HG03558 (cell line): ENCODE measurements around the gene ZNF84.
A peak's percentile ranks its signal among the peaks of the same experiment; 100 is the strongest.

ENCODE experiments used
- ATAC-seq: cut with Tn5 transposase; IDR thresholded peaks from one replicate; pipeline ENCODE4 v1.9.1; 2021; ENCODE audit warnings: moderate number of reproducible peaks; ENCODE audit not compliant: unreplicated experiment; ENCODE audit errors: extremely low read depth

Gene ZNF84

DNA sequence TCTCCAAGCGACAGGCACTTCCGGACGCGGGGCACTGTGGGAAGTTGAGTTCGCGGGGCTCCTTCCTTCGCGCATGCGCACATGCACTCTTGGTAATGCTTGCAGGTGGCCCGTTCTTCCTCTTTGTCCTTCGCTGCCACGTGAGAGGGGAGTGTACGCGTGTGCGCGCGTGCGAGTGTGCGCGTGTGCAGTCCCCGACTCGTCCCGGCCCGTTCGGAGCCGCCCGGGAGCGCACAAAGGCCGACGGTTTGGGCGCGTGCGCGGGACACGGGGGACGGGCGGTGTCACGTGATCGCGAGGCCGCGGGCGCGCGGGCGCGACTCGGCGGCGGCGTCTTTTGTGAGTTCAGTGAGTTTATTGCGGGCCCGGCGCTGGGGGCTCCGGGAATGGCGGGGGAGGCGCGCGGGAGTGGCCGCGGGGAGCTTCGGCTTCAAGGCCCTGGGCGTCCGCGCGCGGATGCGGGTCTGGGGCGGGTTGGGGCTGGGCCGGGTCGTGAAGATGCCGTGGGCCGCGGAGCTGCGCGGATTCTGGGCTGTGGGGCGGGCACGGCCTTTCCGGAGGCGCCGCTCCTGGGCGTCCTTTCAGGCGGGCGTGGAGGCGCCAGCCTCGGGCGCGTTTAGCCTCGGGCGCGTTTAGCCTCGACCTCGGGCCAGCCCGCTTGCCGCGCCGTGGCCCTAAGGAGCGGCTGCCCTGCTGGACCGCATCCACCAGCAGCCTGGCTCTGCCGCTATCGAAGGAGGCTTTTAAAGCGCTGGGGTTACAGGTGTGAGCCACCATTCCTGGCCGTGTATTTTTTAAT is at the start of gene ZNF84:
Gene ZNF84, plus strand, starts transcription at position 303 of the 799 bp plus-strand sequence. CDS start 3,959 bp downstream, outside the sequence.
- ATAC-seq: peak; percentile 77

DNA sequence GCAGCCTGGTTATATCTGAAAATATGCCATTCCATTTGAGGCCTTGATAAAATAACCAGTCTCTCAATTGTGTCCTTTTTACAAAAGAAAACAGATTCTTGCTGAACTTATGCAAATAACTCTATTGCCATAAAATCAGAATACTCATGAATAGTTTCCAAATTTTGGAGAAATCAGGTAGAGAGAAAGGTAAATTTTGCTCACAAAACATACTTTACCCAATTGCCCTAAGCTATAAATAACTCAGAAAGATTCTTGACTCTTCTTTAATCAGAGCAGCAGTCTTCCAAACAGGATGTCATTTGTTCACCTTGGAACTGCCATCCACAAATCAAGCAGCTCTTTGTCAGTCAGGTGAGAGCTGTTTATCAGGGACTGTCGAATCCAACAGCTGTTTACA is 38.6 kb upstream of the ZNF84 start:
- ATAC-seq: no peak

DNA sequence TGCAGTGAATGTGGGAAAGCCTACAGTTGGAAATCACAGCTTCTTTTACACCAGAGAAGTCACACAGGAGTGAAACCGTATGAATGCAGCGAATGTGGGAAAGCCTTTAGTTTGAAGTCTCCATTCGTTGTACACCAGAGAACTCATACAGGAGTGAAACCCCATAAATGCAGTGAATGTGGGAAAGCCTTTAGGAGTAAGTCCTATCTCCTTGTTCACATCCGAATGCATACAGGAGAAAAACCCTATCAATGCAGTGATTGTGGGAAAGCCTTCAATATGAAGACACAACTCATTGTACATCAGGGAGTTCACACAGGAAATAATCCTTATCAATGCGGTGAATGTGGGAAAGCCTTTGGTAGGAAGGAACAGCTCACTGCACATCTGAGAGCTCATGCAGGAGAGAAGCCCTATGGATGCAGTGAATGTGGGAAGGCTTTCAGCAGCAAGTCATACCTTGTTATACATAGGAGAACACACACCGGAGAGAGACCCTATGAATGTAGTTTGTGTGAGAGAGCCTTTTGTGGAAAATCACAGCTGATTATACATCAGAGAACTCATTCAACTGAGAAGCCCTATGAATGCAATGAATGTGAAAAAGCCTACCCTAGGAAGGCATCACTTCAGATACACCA is 26.5 kb upstream of the ZNF84 start:
- ATAC-seq: no peak

DNA sequence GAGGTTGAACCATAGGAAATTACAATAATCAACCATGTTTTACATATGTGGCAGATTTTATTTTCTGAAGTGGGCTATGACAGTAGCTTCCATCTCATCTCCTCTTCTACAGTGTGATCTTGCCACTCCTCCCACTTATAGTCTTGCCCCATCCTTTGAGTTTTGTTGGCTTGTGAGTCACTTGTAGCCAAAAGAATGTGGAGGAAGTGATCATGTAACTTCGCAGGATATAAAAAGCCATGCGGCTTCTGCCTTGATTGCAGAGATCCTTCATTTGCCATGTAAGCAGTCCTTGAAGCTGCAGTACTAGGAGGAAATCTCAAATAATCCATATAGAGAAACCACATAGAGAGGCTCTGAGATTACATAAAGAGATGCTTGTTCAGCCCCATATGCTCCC is 13.7 kb upstream of the ZNF84 start:
- no peak for ATAC-seq

DNA sequence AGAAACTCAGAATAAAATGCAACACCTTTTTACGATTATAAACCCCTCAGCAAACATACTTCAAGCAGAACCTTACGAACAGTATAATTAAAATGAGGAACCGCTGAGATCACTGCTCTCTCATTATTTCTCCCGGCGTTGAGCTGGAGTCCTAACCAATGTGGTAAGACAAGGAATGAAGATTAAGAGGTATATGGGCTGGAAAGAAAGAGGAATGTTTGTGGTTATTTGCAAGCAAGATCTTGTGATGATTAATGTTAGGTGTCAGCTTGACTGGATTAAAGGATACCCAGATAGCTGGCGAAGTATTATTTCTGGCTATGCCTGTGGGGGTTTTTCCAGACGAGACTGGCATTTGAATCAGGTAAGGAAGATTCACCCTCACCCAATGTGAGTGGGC is 10.3 kb upstream of the ZNF84 start:
- no peak for ATAC-seq

DNA sequence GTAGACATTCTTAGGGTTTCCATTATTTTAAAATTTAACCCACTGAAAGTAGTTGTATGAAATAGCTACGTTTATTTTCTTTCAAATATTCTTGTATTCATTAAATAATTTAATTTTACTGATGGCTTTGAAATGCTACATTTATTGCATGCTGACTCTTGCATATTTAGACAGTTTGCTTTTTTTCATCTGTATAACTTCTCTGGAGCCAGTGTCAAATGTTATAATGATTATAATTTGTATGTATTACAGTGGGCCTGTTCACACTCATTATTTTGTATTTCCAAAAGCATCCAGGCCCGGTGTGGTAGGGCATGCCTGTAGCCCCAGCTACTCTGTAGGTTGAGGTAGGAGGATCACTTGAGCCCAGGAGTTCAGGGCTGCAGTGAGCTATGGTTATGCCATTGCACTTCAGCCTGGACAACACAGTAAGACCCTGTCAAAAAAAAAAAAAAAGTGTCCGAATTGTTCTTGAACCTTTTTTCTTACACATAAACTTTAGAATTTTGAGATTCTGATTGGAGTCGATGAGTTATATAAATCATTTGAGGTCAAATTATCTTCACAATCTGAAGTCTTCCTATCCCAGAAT is 905 bp downstream of the ZNF84 start:
- no peak for ATAC-seq

DNA sequence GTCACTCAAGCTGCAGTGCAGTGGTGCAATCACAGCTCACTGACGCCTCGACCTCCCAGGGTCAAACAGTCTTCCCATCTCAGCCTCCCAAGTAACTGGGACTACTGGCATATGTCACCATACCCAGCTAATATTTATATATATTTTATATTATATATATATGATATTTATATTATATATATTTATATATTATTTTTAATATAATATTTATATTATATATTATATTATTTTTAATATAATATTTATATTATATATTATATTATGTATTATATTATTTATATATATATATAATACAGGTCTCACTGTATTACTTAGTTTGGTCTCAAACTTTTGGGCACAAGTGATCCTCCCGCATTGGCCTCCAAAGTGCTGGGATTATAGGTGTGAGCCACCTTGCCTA is 9.4 kb downstream of the ZNF84 start:
- ATAC-seq: no peak

DNA sequence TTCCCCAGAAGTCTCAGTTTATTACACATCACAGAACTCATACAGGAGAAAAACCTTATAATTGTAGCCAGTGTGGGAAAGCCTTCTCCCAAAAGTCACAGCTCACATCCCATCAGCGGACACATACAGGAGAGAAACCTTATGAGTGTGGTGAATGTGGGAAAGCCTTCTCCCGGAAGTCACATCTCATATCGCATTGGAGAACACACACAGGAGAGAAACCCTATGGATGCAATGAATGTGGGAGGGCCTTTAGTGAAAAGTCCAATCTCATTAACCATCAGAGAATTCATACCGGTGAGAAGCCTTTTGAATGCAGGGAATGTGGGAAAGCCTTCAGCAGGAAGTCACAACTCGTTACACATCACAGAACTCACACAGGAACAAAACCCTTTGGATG is 20.1 kb downstream of the ZNF84 start:
- no peak for ATAC-seq

DNA sequence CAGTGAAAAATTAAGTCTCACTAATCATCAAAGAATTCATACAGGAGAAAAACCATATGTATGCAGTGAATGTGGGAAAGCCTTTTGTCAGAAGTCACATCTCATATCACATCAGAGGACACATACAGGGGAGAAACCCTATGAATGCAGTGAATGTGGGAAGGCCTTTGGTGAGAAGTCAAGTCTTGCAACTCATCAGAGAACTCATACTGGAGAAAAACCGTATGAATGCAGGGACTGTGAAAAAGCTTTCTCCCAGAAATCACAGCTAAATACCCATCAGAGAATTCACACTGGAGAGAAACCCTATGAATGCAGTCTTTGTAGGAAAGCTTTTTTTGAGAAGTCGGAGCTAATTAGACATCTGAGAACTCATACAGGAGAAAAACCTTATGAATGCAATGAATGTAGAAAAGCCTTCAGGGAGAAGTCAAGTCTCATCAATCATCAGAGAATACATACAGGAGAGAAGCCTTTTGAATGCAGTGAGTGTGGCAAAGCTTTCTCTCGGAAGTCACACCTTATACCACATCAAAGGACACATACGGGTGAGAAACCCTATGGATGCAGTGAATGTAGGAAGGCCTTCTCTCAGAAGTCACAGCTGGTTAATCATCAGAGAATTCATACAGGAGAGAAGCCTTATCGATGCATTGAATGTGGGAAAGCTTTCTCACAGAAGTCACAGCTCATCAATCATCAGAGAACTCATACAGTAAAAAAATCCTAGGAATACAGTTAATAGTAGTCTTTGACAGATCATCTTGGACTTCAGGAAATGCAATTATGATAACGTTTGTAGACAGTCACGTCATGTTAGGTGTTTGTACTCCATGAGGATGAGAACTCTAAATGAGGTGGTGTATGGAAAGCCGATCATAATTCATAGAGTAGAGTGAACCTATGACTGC is 21.1 kb downstream of the ZNF84 start:
- no peak for ATAC-seq

DNA sequence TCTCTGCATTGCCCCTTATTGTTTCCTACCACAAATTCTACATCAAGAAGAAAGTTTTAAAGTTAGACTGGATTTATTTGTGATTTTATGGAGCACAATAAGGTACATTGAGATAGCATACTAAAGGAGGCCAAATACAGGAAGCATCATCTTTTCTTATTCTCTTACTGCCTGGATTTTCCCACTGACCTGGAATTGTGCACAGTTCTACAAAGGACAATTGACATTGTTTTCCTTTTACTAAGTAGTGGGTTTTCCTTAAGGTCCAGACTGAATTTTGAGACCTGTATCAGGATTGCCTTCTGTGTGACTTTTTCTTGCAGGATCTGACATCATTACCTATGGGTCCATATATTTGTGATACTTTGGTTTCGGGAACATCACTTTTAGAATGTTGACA is 24.6 kb downstream of the ZNF84 start:
- no peak for ATAC-seq

DNA sequence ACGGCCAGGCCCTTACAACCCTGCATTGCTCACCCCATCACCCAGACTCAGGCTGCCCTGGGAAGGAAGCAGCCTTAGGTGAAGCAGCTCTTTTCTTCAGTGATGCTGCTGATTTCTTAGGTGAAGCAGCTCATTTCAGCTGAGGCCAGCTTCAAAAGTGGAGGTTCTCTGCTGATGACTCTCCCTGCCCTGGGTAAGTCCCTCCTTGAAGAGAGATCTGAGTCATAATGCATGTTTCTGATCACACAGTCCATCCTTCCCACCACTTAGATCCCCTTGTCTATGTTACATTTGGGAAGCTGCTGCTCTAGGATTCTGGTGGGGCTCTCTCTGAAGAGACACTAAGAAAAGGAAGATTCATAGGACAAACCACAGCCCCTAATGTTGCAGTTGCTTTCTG is 26.2 kb downstream of the ZNF84 start:
- no peak for ATAC-seq

DNA sequence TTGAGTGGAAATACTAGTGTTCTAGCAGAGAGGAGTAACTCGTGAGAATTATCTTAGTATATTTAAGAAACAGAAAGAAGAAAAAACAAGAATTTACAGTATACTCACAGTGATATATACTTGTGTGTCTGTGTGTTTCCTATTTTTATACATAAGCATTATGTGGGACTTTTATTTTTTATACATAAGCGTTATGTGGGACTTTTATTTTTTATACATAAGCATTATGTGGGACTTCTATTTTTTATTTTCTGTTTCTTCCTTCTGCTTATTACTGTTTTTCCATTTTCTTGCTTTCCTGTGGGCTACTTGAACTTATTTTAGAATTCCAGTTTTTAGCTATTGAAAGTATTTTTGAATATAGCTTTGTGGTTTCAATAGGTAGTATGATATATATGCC is 36.5 kb downstream of the ZNF84 start:
- no peak for ATAC-seq

DNA sequence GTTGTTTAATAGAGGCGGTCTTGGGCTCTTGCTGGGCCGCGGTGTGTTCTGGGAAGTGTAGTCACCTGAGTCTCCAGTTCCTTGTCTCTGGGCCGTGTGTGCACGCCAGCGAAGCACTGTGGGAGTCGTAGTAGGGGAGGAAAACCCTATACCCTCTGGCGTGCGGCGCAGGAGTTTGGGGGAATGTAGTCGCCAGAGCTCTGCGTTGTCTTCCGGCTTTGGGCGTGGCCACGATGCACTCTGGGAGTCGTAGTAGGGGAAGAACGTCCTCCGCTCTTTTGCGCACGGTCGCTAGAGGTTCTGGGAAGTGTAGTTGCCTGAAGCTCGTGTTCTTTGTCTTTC is 42.7 kb downstream of the ZNF84 start:
- ATAC-seq: peak; percentile 57

DNA sequence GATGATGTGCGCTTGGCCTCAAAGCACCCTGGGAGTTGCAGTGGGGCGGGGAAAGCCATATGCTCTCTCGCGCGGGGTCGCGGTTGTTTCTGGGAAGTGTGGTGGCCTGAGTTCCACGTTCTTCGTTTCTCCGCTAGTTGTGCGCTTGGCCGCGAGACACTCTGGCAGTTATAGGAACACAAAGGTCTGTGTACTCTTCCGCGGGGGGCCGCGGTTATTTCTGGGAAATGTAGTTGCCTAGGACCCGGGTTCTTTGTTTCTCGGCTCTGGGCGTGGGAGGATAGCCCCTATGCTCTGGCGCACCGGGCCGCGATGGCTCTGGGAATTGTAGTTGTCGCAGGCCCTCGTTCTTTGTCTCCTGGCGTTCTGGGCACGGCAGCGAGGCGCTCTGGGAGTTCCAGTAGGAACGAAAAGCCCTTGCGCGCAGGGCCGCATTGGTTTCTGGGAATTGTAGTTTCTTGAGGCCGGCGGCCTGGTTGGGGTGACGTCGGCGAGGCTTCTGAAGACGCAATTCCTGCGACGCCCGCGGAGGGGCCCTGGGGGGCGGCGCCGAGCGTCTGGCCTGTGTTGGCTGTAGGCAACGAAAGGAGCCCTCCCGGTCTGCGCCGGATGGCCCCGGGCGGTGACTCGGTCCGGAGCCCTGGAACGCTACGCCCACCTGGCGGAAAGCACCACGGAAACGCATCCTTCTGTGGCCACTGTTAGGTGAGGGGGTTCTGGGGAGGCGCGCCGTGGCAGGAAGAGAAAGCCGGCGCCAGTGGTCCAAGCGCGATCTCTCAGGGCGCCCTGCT is 43.3 kb downstream of the ZNF84 start, which contains the start of gene ZNF140:
Gene ZNF140, plus strand, starts transcription at position 556 of the 791 bp plus-strand sequence. CDS start 398 bp downstream, outside the sequence.
- ATAC-seq: peak; percentile 50

DNA sequence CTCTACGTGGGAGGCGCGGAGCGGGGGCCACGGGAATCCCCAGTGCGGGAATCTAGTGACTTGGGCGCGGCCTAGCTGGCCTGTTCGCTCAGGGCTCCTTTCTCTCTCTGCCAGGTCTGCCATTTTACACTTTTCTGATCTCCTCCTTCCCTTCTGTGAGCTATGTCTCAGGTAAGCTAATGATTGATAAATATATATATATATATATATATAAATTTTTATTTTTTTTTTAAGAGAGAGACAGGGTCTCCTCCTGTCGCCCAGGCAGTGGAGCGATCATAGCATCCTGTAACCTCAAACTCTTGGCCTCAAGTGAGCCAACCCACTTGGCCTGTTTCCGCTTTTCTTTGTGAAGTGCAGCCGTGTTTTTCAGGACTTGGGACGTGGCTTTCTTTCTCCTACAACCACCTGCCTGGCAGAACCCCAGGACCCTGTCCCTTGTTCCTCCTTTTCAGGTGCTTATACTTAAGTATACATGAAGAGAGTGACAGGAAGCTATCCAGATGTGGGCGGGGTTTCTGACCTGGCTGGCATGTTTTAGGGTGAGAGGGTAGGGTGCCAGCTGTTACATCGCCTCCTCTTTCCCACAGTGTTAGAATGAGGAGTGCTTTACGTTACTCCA is 44.0 kb downstream of the ZNF84 start:
- no peak for ATAC-seq

DNA sequence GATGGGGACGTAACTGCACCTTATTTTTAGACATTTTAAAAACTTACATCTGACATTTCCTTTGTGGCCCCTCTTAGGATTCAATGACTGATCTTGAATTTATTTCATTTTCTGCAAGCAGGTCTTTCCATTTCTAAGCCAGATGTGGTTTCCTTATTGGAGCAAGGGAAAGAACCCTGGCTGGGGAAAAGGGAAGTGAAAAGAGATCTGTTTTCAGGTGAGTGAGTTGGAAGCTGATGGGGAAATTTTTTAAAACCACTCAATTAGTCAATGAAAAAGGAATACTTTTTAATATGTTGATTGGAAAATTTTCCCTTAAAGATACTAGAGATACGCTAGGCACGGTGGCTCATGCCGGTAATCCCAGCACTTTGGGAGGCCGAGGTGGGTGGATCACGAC is 46.0 kb downstream of the ZNF84 start:
- ATAC-seq: no peak

DNA sequence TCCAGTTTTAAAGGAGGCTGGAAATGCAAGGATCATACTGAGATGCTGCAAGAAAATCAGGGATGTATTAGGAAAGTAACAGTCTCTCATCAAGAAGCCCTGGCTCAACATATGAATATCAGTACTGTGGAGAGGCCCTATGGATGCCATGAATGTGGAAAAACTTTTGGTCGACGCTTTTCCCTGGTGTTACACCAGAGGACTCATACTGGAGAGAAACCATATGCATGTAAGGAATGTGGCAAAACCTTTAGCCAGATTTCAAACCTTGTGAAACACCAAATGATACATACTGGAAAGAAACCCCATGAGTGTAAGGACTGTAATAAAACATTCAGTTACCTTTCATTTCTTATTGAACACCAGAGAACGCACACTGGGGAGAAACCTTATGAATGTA is 68.3 kb downstream of the ZNF84 start:
- ATAC-seq: no peak

DNA sequence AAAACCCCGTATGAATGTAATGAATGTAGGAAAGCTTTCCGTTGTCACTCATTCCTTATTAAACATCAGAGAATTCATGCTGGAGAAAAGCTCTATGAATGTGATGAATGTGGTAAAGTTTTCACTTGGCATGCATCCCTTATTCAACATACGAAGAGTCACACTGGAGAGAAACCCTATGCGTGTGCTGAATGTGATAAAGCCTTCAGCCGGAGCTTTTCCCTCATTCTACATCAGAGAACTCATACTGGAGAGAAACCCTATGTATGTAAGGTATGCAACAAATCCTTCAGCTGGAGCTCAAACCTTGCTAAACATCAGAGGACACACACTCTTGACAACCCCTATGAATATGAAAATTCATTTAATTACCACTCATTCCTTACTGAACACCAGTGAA is 68.9 kb downstream of the ZNF84 start:
- no peak for ATAC-seq

DNA sequence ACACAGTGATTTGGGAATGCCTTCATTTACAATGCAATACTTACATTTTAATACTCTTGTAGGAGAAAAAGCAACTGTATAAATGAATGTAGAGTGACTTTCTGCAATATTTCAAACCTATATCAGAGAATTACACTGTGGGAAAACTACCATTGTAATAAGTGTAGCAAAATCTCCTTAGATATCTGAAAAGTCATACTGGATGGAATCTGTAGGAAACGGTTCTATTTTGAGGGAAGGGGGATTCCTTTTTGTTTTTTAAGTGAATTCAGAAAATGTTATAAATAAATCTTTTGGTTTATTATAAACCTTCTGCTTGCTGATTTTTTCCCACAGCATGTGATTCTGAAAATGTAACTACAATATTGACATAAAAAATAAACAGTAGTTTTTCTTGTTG is 69.8 kb downstream of the ZNF84 start:
- no peak for ATAC-seq
